DMS79 treated with DMSO at 0.1 percent for 48 hours (cell line): ENCODE measurements around the gene CDCP1.

Source experiments
- DNase-seq: peaks from one replicate; lab custom pipeline; 2025; lab: John Stamatoyannopoulos, UW

The CDCP1 gene

GRCh38 chr3:45110509-45110833 lies 35.7 kb downstream of the CDCP1 start:
- no peak for DNase-seq

- no peak for DNase-seq
Measured at GRCh38 chr3:45109771-45110508, 36.2 kb downstream of the CDCP1 start.

GRCh38 chr3:45106874-45107273 lies 39.3 kb downstream of the CDCP1 start:
- DNase-seq, result no peak

GRCh38 chr3:45105855-45106671 lies 40.1 kb downstream of the CDCP1 start:
- no peak for DNase-seq

- no peak for DNase-seq
Measured at GRCh38 chr3:45104715-45105711, 41.2 kb downstream of the CDCP1 start.

GRCh38 chr3:45103753-45104714 lies 42.1 kb downstream of the CDCP1 start:
- no peak for DNase-seq

- no peak for DNase-seq
Measured at GRCh38 chr3:45103334-45103733, 42.8 kb downstream of the CDCP1 start.

- DNase-seq, result no peak
Measured at GRCh38 chr3:45100981-45101407, 45.2 kb downstream of the CDCP1 start.

GRCh38 chr3:45098310-45098709 lies 47.9 kb downstream of the CDCP1 start:
- no peak for DNase-seq

GRCh38 chr3:45097296-45097883 lies 48.8 kb downstream of the CDCP1 start:
- DNase-seq, result no peak

- DNase-seq, result no peak
Measured at GRCh38 chr3:45095916-45096526, 50.2 kb downstream of the CDCP1 start.

GRCh38 chr3:45093176-45093575 lies 53.0 kb downstream of the CDCP1 start:
- DNase-seq, result no peak

GRCh38 chr3:45092132-45093031 lies 53.8 kb downstream of the CDCP1 start:
- no peak for DNase-seq

- no peak for DNase-seq
Measured at GRCh38 chr3:45090855-45091254, 55.3 kb downstream of the CDCP1 start.

GRCh38 chr3:45088543-45089358 lies 57.4 kb downstream of the CDCP1 start:
- no peak for DNase-seq

- DNase-seq, result no peak
Measured at GRCh38 chr3:45087155-45087554, 59.0 kb downstream of the CDCP1 start.

GRCh38 chr3:45084820-45085816 lies 61.1 kb downstream of the CDCP1 start:
- DNase-seq, result no peak
